Cardiac fibroblast (primary cell): ENCODE measurements around the gene RNF31.

Experiments
- DNase-seq, 2 donors: peaks; one replicate each; pipeline versions ENCODE4 v3.0.0 to v3.0.0-alpha.2; 2010; ENCODE audit warnings: low read depth in 2 of 2
- H3K4me3 ChIP-seq, 2 donors: replicated peaks in 1 of 2; 1 replicate in 1 of 2; 2 replicates in 1 of 2; pipeline ENCODE4 v1.5.1; 2011; ENCODE audit warnings: low read depth in 2 of 2, low read length in 2 of 2, mild to moderate bottlenecking in 2 of 2, moderate library complexity in 1 of 2
- TF ChIP-seq, protein P1 (sequence below): IDR thresholded peaks from one replicate; pipeline ENCODE4 v1.5.1; 2011; ENCODE audit warnings: low read depth, mild to moderate bottlenecking, low read length, inconsistent platforms

Gene RNF31

DNA sequence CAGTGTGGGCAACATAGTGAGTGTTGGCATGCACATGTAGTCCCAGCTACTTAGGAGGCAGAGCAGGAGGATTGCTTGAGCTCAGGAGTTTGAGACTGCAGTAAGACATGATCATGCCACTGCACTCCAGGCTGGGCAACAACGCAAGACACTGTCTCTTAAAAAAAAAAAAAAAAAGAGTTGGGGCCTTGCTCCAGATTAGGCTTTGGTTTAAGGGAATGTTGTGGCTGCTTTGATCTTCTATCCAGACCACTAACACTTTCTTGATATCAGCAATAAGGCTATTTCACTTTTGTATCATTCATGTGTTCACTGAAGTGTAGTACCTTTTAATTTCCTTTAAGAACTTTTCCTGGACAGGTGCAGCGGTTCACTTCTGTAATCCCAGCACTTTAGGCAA, 19.6 kb upstream of the RNF31 start:
- TF ChIP-seq, protein P1, sequence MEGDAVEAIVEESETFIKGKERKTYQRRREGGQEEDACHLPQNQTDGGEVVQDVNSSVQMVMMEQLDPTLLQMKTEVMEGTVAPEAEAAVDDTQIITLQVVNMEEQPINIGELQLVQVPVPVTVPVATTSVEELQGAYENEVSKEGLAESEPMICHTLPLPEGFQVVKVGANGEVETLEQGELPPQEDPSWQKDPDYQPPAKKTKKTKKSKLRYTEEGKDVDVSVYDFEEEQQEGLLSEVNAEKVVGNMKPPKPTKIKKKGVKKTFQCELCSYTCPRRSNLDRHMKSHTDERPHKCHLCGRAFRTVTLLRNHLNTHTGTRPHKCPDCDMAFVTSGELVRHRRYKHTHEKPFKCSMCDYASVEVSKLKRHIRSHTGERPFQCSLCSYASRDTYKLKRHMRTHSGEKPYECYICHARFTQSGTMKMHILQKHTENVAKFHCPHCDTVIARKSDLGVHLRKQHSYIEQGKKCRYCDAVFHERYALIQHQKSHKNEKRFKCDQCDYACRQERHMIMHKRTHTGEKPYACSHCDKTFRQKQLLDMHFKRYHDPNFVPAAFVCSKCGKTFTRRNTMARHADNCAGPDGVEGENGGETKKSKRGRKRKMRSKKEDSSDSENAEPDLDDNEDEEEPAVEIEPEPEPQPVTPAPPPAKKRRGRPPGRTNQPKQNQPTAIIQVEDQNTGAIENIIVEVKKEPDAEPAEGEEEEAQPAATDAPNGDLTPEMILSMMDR, result no peak

DNA sequence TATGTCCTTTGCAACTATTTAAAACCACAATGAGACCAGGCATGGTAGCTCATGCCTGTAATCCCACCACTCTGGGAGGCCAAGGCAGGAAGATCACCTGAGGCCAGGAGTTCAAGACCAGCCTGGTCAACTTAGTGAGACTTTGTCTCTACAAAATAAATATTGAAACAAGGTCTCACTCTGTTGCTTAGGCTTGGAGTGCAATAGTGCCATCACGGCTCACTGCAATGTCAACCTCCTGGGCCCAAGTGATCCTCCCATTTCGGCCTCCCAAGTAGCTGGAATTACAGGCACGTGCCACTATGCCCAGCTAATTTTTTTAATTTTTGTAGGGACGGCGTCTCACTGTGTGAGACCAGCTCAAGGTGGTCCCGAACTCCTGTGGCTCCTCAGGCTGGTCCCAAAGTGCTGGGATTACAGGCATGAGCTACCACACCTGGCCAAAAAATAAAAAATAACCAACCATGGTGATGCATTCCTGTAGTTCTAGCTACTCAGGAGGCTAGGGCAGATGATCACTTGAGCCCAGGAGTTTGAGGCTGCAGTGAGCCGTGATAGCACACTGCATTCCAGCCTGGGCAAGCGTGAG, 17.8 kb upstream of the RNF31 start:
- DNase-seq, result no peak
- TF ChIP-seq, protein P1, result no peak
- H3K4me3 ChIP-seq, result no peak overlapping the region

More for the DNA sequence above, 19.6 kb upstream of the RNF31 start:
- no peak for DNase-seq
- H3K4me3 ChIP-seq, result no peak overlapping the region

DNA sequence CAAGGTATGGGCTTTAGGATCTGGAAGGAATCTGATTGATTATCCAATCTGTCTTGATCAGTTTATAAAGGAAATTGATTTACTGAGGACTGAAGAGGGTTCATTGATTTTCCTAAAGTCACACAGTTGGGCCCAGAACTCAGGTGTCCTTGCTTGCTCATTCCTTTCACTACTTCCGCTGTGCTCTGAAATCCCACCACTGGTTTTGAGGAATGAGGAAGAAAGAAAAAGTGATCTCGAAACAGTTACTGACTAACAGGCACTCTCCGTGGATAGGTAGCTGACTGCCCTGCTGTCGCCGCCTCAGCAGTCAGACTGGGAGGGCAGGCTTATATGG, 16.9 kb upstream of the RNF31 start, which contains the start of gene FITM1:
FITM1 (plus strand) TSS at position 280 of the 337 bp plus-strand sequence. CDS start 905 bp downstream, outside the sequence.
- TF ChIP-seq, protein P1, result no peak
- no peak for DNase-seq
- H3K4me3 ChIP-seq, result no peak within 1 kb of the TSS

DNA sequence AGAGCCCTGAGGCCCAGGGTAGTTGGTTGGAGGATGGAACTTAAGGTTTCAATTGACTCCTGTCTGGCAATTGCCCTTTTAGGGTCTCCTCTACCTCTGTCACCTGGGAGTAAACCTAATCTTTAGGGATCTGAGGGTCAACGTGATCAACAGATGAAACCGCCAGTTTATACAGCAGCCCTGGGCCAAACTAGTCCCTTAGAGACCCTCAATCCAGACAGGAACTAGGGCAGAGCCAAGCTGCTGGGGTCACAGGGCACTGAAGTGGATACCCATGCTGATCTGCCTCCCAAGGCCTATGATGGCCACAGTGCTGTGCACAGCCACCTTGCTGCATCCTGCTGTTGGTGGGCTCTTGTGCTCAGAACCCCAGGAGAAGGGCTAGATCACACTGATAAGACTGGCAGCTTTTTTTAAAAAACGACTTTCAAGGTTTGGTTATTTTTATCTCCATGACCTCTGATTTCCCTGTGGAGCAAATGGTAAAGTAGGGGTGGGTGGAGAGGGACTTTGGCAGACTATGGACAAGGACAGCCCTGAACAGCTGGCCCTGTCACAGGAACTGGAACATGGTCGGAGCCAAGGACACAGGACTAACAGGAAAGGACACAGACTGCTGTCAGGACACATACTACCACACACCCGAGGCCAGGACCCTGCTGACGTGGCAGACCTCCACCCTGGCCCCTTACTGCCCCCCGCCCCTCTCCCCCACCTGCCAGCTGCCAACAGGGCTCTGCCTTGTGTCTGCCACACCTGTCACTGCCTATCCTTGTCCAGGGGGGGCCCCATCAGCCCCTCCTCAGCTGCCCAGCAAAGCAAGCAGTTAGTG, 16.4 kb upstream of the RNF31 start:
- DNase-seq, result no peak
- no peak overlapping the region for H3K4me3 ChIP-seq
- TF ChIP-seq, protein P1, result no peak

DNA sequence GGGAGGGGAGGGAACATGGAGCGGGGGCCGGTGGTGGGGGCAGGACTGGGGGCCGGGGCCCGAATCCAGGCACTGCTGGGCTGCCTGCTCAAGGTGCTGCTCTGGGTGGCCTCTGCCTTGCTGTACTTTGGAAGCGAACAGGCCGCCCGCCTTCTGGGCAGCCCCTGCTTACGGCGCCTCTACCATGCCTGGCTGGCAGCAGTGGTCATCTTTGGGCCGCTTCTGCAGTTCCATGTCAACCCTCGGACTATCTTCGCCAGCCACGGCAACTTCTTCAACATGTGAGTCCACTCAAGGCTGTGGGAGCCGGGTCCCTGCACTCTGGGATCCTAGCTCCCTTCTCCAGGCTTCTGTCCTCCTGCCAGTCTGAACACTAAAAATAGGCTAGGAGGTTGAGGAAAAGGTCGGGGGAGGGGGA, 15.7 kb upstream of the RNF31 start:
- DNase-seq, result no peak
- TF ChIP-seq, protein P1, result no peak
- H3K4me3 ChIP-seq, result no peak overlapping the region

DNA sequence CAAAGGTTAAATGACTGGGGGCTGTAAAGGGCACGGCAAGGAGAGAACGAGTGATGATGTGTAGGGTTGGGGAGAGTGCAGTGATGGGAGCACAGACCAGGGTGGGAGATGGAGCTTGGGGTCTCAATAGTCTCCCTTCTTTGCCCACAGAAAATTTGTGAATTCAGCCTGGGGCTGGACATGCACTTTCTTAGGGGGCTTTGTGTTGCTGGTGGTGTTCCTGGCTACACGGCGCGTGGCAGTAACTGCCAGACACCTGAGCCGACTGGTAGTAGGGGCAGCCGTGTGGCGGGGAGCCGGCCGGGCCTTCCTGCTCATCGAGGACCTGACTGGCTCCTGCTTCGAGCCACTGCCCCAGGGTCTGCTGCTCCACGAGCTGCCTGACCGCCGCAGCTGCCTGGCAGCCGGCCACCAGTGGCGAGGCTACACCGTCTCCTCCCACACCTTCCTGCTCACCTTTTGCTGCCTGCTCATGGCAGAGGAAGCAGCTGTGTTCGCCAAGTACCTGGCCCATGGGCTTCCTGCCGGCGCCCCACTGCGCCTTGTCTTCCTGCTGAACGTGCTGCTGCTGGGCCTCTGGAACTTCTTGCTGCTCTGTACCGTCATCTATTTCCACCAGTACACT, 15.1 kb upstream of the RNF31 start:
- TF ChIP-seq, protein P1, result no peak
- DNase-seq, result no peak
- H3K4me3 ChIP-seq, result no peak overlapping the region
